ENCODE results near the gene PDCD2L.
"Not testable (repeated sequence)": the region's sequence is repeated elsewhere in the genome, so short reads cannot be mapped to it uniquely, and the experiment has no call there.

Gene PDCD2L

DNA sequence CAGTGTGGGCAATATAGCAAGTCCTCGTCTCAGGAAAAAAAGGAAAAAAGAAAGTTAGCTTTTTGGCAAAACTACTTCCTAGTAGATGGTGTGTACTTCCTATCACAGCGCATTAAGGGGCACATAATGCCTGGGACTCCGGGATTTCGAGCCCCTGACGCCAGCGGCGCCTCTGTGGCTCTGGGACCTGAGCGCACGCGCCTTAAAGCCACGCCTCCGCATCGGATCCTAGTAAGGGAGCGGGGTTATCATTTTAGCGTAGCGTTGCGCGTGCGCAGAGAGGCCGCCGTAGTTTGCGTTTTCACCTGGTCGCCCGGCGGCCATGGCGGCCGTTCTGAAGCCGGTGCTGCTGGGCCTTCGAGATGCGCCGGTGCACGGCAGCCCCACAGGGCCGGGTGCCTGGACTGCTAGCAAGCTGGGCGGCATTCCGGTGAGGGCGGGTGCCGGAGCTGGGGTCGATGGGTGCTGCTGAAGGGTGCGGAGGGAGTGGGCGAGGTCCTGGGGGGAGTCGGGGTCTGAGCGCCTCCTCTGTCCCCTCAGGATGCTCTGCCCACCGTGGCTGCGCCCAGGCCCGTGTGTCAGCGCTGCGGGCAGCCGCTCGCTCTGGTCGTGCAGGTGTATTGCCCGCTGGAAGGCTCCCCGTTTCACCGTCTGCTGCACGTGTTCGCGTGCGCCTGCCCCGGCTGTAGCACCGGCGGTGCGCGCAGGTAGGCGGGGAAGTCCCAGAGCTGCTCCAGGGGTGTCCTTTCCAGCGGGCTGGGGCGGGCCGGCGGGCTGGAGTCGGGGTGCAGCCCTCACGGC lies at the start of gene PDCD2L:
Gene PDCD2L, plus strand, starts transcription at position 291 of the 801 bp plus-strand sequence. Its CDS starts 32 bp downstream, at position 323.
- DNase-seq, result peak; percentile 38 to 66

- DNase-seq, result no peak
Observed at GRCh38 chr19:34355201-34355600, 49.0 kb upstream of the PDCD2L start.

- DNase-seq, result no peak
Observed at GRCh38 chr19:34356875-34357274, 47.3 kb upstream of the PDCD2L start.

- DNase-seq, result no peak
Observed at GRCh38 chr19:34357431-34357830, 46.8 kb upstream of the PDCD2L start.

GRCh38 chr19:34359140-34359953 lies 44.9 kb upstream of the PDCD2L start:
- peak; percentile 72 to 86 for DNase-seq

DNA sequence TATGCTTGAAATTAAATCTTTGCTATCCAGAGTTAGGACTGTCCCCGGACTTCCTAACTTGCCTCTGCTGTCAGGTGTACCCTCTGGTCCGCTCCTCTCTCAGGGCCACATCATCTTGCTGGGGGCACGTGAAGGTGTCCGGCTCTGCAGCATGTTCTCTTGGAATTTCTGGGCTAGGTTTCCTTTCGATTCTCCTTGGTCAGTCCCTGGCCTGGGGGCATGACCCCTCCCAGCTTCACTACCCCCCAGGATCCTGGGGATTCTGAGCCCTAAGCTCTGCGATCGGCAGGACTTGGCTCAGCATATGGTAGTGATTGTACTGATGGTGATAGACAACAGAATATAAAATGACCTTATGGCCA lies 44.3 kb upstream of the PDCD2L start:
- no peak for DNase-seq

DNA sequence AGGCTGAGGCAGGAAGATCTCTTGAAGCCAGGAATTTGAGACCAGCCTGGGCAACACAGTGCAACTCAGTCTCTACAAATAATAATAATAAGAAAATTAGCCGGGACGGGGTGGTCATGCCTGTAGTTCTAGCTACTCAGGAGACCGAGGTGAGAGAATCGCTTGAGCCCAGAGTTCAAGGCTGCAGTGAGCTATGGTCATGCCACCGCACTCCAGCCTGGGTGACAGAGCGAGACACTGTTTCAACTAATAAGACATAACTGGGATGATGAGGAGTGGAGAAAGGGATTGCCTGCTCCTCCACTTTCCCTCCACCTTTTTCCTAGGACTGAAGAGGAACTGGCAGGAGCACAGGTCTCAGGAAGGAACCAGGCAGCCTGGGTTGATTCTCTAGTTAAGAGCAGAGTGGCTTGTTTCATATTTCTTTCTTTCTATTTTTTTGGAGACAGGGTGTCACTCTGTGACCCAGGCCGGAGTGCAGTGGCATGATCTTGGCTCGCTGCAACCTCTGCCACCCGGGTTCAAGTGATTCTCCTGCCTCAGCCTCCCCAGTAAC lies 43.8 kb upstream of the PDCD2L start:
- no peak for DNase-seq

GRCh38 chr19:34362679-34363069 lies 41.5 kb upstream of the PDCD2L start:
- no peak for DNase-seq

DNA sequence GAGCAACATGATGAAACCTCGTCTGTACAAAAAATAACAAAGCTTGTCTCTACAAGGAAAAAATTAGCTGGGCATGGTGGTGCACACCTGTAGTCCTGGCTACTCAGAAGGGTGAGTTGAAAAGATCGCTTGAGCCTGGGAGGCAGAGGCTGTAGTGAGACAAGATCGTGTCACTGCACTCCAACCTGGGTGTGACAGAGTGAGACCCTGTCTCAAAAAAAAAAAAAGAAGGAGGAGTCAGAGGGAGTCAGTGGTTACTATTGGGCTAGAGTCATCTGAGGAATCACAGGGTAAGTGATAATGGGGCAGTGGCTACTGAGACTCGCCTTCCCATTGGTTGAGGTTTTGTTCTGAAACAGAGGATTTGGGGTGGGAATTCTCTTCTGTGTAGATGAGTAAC lies 41.1 kb upstream of the PDCD2L start:
- DNase-seq, result no peak

DNA sequence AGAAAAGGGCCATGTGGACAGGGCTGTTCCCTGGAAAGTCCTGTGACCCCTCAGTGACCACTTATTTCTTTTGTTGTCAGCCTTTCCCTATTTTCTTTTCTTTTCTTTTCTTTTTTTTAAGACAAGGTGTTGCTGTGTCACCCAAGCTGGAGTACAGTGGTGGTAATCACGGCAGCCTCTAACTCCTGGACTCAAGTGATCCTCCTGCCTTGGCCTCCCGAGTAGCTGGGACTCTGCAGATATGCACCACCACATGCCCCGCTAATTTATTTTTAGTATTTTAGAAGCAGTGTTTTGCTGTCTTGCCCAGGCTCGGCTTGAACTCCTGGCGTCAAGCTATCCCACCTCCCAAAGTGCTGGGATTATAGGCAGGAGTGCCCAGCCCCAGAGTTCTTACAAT lies 40.3 kb upstream of the PDCD2L start:
- no peak for DNase-seq

- no peak for DNase-seq
Observed at GRCh38 chr19:34364462-34364829, 39.8 kb upstream of the PDCD2L start.

DNA sequence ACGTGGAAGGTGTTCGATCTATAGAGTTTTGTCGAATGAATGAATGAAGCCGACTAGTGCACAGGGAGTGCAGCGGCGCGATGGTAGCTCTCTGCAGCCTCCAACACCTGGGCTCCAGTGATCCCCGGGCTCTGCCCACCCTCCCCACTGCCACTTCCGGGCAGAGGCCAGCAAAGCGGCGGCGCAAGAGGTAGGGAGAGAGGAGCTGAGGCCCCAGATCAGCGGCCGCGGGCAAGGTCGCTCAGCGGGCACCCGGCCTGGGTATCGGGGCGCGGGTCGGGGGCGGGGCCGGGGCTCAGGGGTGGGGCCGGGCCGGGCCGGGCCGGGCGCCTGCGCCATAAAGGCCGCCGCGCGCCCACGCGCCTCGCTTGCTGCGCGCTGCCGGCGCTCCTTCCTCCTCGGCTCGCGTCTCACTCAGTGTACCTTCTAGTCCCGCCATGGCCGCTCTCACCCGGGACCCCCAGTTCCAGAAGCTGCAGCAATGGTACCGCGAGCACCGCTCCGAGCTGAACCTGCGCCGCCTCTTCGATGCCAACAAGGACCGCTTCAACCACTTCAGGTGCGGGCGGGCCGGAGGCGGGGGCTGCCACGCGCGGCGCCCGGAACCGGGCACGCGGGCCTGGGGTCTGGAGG lies 39.3 kb upstream of the PDCD2L start, which contains the start of gene GPI:
Gene GPI, plus strand, starts transcription at position 367 of the 633 bp plus-strand sequence. Its CDS starts 71 bp downstream, at position 438.
- DNase-seq, result peak; percentile 27 to 64

GRCh38 chr19:34365463-34366401 lies 38.5 kb upstream of the PDCD2L start:
- DNase-seq, result peak in 1 of 2 donors; percentile 25

DNA sequence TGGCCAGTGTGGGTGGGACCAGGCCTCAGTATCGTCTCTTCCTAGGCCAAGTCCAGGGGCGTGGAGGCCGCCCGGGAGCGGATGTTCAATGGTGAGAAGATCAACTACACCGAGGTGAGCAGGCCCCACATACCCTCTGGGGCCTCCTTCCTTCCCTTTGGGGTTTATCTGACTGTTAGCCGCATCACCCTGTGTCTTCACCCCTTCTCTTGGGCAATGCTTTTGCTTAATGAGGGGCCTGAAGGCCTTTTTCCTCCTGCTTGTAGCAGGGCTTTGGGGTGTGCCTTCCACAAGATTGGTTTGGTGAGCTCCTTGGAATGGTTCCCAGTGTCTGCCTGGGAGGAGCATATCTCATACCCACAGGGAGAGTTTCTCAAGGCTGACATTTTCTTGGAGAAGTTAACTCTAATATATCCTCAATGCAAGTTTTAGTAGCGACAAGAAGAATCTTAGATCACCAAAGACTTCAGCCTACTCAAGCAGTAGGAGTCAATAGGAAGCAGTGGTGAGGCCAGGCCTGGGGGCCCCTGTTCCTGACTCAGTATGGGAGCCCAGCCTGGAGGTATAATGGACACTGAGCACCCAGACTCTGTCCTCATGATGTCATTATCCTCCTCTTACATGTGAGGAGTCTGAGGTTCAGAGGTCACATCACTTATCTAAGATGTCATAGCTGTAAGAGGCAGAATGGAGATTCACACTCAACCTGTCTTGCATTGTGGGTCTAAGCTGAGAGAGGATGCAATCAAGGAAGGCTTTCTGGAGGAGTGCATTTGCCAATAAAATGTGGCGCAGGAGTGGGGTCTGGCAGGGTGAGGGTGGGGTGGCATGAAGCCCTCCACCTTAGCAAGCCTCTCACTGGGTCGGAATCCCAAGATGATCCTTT lies 37.2 kb upstream of the PDCD2L start:
- no peak for DNase-seq

GRCh38 chr19:34367624-34367957 lies 36.6 kb upstream of the PDCD2L start:
- no peak for DNase-seq

GRCh38 chr19:34368338-34368737 lies 35.9 kb upstream of the PDCD2L start:
- no peak for DNase-seq

DNA sequence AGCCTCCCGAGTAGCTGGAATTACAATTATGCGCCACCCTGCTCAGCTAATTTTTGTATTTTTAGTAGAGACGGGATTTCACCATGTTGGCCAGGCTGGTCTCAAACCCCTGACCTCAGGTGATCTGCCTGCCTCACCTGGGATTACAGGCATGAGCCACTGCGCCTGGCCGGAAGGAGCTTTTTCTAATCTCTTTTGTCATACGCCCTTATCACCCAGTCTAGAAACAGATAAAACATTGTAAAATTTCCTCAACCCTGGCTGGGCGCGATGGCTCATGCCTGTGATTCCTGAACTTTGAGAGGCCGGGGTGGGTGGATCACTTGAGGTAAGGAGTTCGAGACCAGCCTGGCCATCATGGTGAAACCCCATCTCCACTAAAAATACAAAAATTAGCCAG lies 35.0 kb upstream of the PDCD2L start:
- DNase-seq, result not testable (repeated sequence)

DNA sequence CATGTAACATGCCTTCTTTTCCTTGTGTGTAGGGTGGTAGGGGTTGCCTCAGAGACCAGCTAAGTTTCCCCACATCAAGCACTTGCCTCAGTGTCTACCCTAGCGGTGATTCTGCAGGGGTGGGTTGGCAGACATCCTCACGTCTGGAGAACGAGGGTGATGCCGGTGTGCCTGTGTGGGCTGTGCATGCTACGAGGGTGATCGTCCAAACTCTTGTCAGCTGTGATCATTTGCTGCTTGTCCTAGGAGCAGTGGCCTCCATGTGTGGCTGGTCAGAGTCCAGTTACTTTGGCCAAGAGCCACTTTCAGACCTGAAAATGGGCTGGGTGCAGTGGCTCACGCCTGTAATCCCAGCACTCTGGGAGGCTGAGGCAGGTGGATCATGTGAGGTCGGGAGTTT lies 34.1 kb upstream of the PDCD2L start:
- DNase-seq, result no peak

DNA sequence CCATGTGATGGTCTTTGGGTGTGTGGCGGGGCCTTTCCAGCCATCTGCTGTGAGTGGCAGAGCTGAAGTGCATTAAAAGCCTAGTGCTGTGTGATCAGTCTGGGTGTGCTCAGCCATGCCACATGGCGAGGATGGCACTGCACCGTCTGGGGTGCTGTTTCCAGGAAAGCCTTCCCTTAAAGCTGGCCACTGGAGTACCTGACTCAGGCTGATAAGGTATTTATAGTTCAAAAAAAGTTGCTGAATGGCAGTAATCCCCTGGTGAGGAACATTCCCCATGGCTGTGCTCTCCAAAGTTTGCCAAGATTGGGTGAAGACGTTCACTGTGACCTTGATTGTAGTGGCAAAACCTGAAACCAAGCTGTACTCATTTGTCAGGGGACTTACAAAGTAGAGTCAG lies 33.2 kb upstream of the PDCD2L start:
- DNase-seq, result no peak

- no peak for DNase-seq
Observed at GRCh38 chr19:34373601-34374288, 30.5 kb upstream of the PDCD2L start.

DNA sequence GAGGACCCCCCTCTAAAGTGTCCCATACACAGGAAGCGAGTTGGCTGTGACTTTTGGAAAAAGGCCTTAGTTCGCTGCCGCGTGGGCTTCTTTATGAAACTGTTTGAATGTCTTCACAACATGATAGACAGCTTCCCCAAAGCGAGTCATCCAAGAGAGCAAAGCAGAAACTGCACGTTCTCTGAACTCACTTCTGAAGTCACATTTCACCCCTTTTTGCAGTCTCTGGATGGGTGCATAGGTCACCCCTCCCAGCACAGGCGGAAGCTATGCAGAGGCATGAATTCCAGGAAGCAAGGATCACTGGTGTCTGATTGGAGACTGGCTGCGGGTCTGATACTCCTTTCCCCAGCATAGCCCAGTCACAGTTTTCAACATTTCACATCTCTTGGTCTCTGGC lies 28.6 kb upstream of the PDCD2L start:
- DNase-seq, result no peak
